ENCODE results near the gene PSMD6. TPM values are rescaled to one million over a fixed set of nuclear protein-coding genes. Genes with fewer than 3 reads are reported as not detected.

PSMD6 gene
- total RNA-seq, 2 donors from 2014 or later, result 99.7 to 109 TPM

DNA sequence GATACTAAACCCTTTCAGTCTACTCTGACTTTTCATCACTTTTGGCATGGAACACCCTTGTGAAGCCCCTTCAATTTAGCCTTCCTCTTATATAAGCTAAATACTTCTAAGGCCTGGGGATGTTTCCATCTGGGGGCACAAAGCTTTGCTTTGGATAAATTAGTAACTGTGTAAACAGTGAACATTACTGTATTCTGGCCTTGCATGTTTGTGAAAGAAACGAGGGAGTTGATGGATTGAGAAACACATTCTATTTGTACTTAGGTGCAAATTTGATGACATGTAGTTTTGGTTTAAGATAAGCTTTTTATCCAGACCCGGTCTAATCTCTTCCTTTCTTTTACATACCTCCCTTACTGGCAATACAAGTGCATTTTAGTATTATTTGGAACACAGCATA is 19.7 kb downstream of the PSMD6 start:
- peaks cover 22% of the 10 kb centered on the region for H3K36me3 Mint-ChIP-seq (ENCODE audit: low read depth)
- Histone ChIP-seq H3K27ac (ENCODE audit: low read depth, low read length) (no peak overlapping the region), H3K9ac (ENCODE audit: extremely low read depth, low read length, poor library complexity, severe bottlenecking) (no peak overlapping the region), H3K36me3 (ENCODE audit: control insufficient read depth, insufficient read depth, low read length) (peaks cover 87% of the 10 kb centered on the region), H3K27me3 (ENCODE audit: control insufficient read depth, insufficient read depth, low read length, poor library complexity, severe bottlenecking) (no peaks in the 10 kb centered on the region), H3K4me3 (ENCODE audit: low read length) (no peak overlapping the region), H3K4me1 (ENCODE audit: control insufficient read depth, insufficient read depth, low read length) (no peaks in the 10 kb centered on the region), H3K9me3 (ENCODE audit: control insufficient read depth, low read length) (no peaks in the 10 kb centered on the region)
- peaks cover 20% of the 10 kb centered on the region for H3K4me1 Mint-ChIP-seq
- no peak overlapping the region for H3K27ac Mint-ChIP-seq
- H3K4me3 Mint-ChIP-seq, result no peak overlapping the region
- 90% methylated on average over 2 of the region's 2 CpGs; no CpG with 5 or more reads in 1 of the 2 experiments for WGBS, 2 experiments (ENCODE audit: insufficient coverage in 1 of 2, insufficient read length in 1 of 2)
- H3K9me3 Mint-ChIP-seq, result no peaks in the 10 kb centered on the region
- no peak for DNase-seq
- H3K27me3 Mint-ChIP-seq (ENCODE audit: insufficient read depth), result no peaks in the 10 kb centered on the region
- TF ChIP-seq, protein P1, sequence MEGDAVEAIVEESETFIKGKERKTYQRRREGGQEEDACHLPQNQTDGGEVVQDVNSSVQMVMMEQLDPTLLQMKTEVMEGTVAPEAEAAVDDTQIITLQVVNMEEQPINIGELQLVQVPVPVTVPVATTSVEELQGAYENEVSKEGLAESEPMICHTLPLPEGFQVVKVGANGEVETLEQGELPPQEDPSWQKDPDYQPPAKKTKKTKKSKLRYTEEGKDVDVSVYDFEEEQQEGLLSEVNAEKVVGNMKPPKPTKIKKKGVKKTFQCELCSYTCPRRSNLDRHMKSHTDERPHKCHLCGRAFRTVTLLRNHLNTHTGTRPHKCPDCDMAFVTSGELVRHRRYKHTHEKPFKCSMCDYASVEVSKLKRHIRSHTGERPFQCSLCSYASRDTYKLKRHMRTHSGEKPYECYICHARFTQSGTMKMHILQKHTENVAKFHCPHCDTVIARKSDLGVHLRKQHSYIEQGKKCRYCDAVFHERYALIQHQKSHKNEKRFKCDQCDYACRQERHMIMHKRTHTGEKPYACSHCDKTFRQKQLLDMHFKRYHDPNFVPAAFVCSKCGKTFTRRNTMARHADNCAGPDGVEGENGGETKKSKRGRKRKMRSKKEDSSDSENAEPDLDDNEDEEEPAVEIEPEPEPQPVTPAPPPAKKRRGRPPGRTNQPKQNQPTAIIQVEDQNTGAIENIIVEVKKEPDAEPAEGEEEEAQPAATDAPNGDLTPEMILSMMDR (conservative IDR thresholded peaks at IDR 0.05), result no peak

DNA sequence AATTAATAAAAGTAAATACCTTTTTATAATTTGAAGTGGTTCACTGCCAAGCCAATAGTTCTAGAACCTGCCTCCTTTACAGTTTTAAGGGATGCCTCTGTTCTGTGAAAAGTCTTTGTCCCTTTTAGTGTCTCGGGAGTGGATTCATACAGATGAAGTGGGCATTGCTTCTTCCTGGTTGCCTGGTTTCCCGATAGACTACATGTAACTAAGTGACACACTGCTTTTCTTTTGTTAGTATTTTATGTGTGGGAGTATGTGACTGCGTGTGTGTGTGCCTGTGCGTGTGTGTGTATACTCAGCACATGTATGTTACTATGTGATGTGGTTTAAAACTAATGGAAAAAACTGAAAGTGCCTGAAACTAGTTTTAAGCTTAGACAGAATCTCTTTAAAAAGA is 21.1 kb downstream of the PSMD6 start:
- WGBS, 2 experiments (ENCODE audit: insufficient coverage in 1 of 2, insufficient read length in 1 of 2), result 95 to 100% methylated on average over 2 to 4 of the region's 4 CpGs
- no peak for DNase-seq
- Histone ChIP-seq H3K9ac (ENCODE audit: extremely low read depth, low read length, poor library complexity, severe bottlenecking) (no peak overlapping the region), H3K9me3 (ENCODE audit: control insufficient read depth, low read length) (no peaks in the 10 kb centered on the region), H3K27ac (ENCODE audit: low read depth, low read length) (no peak overlapping the region), H3K4me1 (ENCODE audit: control insufficient read depth, insufficient read depth, low read length) (no peaks in the 10 kb centered on the region), H3K4me3 (ENCODE audit: low read length) (no peak overlapping the region), H3K36me3 (ENCODE audit: control insufficient read depth, insufficient read depth, low read length) (peaks cover 87% of the 10 kb centered on the region), H3K27me3 (ENCODE audit: control insufficient read depth, insufficient read depth, low read length, poor library complexity, severe bottlenecking) (no peaks in the 10 kb centered on the region)
- H3K27me3 Mint-ChIP-seq (ENCODE audit: insufficient read depth), result no peaks in the 10 kb centered on the region
- no peak overlapping the region for H3K4me3 Mint-ChIP-seq
- H3K4me1 Mint-ChIP-seq, result peaks cover 20% of the 10 kb centered on the region
- H3K36me3 Mint-ChIP-seq (ENCODE audit: low read depth), result peaks cover 29% of the 10 kb centered on the region
- TF ChIP-seq, protein P1 (conservative IDR thresholded peaks at IDR 0.05), result no peak
- H3K27ac Mint-ChIP-seq, result no peak overlapping the region
- no peaks in the 10 kb centered on the region for H3K9me3 Mint-ChIP-seq

DNA sequence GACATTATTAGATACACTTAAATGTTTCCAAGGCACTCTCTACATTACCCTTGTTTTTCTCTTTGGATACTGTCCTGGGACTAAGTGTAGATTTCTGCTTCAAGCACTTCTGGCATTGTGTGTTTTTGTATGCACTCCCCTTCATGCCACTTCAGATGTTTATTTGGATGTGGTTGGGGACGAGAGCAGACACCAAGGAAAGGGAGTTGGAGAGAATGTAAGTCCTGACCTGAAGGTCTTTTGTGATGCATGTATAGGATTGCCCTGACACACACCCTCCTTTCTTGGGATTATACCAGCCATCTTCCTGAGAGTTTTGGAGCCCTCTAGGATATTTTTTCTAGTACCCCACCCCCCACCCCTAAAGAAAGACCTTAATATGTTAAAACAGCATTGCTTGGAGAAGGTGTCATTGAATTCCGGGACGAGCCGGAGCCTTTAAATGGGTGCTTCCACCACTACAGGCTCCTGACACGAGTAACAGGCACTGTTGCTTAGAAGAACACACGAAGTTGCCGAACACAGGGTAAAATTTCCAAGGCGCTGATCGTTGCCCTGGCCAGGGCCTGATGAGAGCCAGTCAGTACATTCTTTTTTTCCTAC is 22.7 kb downstream of the PSMD6 start:
- H3K4me3 ChIP-seq (ENCODE audit: low read length), result no peak overlapping the region
- H3K27ac Mint-ChIP-seq, result peak overlapping the region; percentile 38
- H3K4me3 Mint-ChIP-seq, result no peak overlapping the region
- H3K9me3 Mint-ChIP-seq, result no peaks in the 10 kb centered on the region
- H3K4me1 Mint-ChIP-seq, result peaks cover 20% of the 10 kb centered on the region
- DNase-seq, result no peak
- H3K36me3 Mint-ChIP-seq (ENCODE audit: low read depth), result peaks cover 45% of the 10 kb centered on the region
- H3K9ac ChIP-seq (ENCODE audit: extremely low read depth, low read length, poor library complexity, severe bottlenecking), result no peak overlapping the region
- no peaks in the 10 kb centered on the region for H3K4me1 ChIP-seq (ENCODE audit: control insufficient read depth, insufficient read depth, low read length)
- peaks cover 87% of the 10 kb centered on the region for H3K36me3 ChIP-seq (ENCODE audit: control insufficient read depth, insufficient read depth, low read length)
- H3K9me3 ChIP-seq (ENCODE audit: control insufficient read depth, low read length), result no peaks in the 10 kb centered on the region
- no peaks in the 10 kb centered on the region for H3K27me3 ChIP-seq (ENCODE audit: control insufficient read depth, insufficient read depth, low read length, poor library complexity, severe bottlenecking)
- TF ChIP-seq, protein P1 (conservative IDR thresholded peaks at IDR 0.05), result no peak
- 84 to 85% methylated on average over 8 to 9 of the region's 9 CpGs for WGBS, 2 experiments (ENCODE audit: insufficient coverage in 1 of 2, insufficient read length in 1 of 2)
- no peaks in the 10 kb centered on the region for H3K27me3 Mint-ChIP-seq (ENCODE audit: insufficient read depth)
- H3K27ac ChIP-seq (ENCODE audit: low read depth, low read length), result no peak overlapping the region

Data from endodermal cell (in vitro differentiated cells).